GM18951 (cell line): ENCODE data around the gene KLK5.

Source experiments
- POLR2A ChIP-seq: IDR thresholded peaks from 4 replicates; pipeline ENCODE4 v1.6.1; 2011; ENCODE audit warnings: mild to moderate bottlenecking; ENCODE audit not compliant: insufficient read length, insufficient read depth; ENCODE audit errors: extremely low read depth
- in situ Hi-C: fragments of 300-500 bp; cut with MboI; formaldehyde crosslinking; loops from one replicate; pipeline ENCODE4 v1.12.0; 2022; ENCODE audit warnings: low sequenced_read_pairs, mixed read lengths, inconsistent platforms; ENCODE audit not compliant: unreplicated experiment

KLK5 gene

DNA sequence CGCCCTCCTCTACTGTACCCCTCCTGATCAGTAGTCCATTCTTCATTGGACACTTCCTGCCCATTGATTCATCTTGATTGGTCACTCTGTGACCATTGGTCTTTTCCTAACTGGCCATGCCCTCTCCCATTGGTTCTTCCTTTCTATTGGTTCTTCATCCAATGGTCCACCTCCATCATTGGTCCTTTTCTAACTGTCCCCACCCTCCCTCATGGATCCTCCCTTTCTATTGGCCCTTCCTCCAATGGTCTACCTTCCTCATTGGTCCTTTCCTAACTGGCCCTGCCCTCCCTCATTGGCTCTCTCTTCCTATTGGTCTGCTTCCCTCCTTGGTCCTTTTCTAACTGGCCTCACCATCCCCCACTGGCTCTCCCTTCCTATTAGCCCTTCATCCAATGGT is 9.4 kb upstream of the KLK5 start:
- TF ChIP-seq POLR2A = no peak
- in situ Hi-C loops = no loop called here

DNA sequence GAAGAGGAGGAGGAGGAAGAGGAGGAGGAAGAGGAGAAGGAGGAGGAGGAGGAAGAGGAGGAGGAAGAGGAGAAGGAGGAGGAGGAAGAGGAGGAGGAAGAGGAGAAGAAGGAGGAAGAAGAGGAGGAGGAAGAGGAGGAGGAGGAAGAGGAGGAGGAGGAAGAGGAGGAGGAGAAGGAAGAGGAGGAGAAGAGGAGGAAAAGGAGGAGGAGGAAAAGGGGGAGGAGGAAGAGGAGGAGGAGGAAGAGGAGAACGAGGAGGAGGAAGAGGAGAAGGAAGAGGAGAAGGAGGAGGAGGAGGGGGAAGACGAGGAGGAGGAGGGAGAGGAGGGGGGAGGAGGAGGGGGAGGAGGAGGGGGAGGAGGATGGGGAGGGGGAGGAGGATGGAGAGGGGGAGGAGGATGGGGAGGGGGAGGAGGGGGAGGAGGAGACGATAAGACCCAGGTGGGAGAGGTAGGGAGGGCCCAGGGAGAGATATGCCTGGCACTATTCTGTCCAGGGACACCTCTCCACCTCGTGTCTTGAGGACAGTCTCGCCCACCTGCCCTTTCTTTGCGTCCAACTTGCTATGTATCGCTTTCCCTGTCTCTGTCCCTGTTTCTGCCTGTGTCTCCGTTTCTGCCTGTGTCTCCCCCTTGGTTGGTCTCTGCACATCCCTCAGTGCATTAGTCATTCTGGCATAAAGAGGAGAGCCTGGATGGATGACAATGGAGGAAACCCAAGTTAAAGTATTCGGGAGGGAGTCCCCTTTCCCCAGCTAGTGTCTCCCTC is 7.1 kb upstream of the KLK5 start:
- no peak for TF ChIP-seq POLR2A
- in situ Hi-C loops = no loop called here

GRCh38 chr19:50957587-50957986 is 4.7 kb upstream of the KLK5 start:
- in situ Hi-C loops = no loop called here

DNA sequence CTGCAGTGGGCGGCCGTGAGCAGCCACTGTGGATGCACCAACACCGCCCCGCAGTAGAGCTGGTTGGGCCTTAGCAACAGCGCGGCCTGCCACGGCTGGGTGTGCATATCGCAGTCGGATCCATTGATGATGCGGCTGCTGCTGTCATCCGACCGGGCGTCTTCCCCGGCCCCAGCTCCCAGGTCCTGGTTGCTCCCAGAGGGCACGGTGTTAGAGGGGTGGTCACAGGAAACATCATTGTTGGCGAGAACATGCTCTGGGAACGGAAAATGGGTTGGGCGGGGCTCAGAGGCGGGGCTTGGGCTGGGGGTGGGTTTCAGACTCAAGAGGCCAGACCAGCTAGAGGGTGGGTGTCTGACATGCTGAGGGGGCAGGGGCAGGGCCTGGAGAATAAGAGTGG is 3.0 kb downstream of the KLK5 start:
- no peak for TF ChIP-seq POLR2A
- in situ Hi-C loops = no loop called here

More at GRCh38 chr19:50957587-50957986, 4.7 kb upstream of the KLK5 start:
- TF ChIP-seq POLR2A = no peak

DNA sequence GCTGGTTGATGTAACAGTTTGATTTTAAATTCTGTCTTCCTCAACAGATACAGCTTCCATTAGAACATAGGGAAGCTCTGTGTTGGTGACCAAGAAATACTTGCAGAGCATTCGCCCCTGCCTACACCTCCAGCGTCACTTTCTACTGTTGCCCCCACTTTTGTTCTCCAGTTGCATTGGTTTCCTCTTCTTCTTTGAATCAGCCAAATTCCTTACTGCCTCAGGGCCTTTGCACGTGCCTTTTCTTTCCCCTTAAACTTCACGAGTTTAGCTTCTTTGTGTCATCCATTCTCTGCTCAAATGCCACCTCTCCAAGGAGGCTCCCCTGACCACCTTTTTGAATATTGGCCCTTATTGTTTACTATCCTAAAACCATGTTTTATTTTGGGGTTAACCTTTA is 5.7 kb downstream of the KLK5 start:
- no peak for TF ChIP-seq POLR2A
- in situ Hi-C loops = no loop called here

DNA sequence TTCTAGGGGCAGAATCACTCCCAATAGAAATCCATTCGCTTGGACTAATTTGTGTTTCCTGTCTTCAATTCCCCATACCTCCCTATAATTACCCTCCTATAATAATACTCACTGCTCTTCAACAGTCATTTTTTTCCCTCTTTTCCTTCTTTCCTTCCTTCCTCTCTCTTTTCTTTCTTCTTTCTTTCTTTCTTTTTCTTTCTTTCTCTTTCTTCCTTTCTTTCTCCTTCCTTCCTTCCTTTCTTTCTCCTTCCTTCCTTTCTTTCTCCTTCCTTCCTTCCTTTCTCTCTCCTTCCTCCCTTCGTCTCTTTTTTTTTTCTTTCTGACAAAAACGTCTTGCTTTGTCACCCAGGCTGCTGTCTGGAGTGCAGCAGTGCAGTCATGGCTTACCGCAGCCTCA is 8.0 kb downstream of the KLK5 start:
- in situ Hi-C loops = no loop called here
- TF ChIP-seq POLR2A = no peak

DNA sequence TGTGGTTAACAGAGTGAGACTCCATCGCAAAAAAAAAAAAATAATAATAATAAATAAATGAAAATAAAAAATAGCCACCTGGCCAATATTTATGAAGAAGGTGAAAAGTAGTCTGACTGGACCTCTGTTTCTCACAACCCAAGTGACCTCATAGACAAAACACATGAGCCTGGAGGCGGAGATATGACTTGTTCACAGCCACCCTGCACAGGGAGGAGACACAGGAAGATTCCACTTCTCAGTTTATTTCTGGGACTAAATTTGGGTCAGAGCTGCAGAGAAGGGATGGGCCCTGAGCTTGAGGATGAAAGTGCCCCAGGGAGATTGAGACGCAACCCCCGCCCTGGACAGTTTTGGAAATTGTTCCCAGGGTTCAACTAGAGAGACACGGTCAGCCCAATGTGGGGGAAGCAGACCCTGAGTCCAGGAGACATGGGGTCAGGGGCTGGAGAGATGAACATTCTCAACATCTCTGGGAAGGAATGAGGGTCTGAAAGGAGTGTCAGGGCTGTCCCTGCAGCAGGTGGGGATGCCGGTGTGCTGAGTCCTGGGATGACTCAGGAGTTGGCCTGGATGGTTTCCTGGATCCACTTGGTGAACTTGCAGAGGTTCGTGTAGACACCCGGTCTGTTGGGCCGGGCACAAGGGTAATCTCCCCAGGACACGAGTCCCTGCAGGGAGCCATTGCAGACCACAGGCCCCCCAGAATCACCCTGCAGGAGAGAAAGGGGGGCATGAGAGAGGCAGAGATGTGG is 9.6 kb downstream of the KLK5 start:
- in situ Hi-C loops = no loop called here
- TF ChIP-seq POLR2A = no peak

DNA sequence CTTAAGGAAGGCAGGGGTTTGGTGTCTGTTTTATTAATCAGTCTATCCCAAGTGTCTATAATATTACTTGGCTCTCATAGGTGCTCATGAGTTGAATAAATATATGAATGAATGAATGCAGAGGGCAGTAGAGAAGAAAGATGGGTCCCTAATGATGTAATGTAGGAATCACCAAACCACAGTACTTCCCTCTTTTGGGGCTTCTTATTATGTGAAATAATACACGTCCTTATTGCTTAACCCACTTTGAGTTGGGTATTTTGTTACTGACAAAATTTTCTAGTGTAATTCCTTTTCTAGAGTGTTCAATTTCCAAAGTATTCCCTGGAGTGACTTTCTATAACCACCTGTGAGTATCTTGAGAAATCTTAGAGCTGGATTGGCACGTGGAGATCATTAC is 13.2 kb downstream of the KLK5 start:
- TF ChIP-seq POLR2A = no peak
- in situ Hi-C loops = no loop called here

DNA sequence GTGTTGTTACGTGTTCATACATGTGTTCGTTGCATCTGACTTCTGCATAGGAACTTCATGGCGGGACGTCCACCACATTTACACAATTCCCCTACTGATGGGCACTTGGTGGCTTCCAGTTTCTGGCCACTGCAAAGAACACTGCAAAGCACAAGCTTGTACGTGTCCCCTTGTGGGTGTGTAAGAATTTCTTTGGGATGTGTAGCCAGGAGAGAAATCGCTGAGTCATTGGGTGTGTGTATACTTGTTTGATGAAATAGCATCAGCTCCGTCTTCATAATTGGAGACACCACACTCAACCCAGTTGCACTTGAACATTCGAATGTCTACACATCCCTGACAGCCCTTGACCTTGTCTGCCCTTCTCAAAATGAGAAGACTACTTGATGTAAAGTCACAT is 19.2 kb downstream of the KLK5 start:
- TF ChIP-seq POLR2A = no peak
- in situ Hi-C loops = no loop called here

GRCh38 chr19:50932690-50933083 is 20.2 kb downstream of the KLK5 start:
- in situ Hi-C loops = no loop called here

DNA sequence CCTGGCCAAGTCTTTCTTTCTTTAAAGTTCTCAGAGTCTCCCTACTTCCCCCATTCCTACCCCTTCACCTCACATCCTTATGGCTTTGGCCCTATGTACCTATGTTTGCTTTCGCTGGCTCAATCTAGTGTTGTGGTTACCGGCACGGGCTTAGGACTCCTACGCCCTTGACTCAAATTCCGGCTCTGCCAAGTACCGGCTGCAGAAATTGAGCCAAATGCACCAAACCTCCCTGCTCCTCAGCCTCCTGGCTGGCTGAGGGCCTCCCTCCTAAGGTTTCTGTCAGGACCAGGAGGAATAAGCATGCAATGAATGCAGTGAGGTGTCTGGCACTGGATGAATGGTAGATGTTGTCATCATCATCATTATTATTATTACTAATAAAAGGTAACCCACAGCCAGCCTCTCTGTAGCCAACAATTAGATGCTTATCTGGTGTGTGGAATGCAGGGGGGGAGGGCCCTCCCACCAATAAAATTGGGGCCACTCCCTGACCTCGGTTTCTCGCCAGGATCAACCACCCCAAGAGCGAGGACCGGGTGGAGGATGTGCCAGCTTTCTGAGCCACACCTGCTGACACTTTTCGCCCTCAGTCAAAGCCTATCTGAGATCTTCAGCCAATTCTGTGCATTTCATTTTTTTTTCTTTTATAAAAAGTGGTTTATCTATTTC is 20.7 kb downstream of the KLK5 start:
- TF ChIP-seq POLR2A = no peak
- in situ Hi-C loops = no loop called here

More at GRCh38 chr19:50932690-50933083, 20.2 kb downstream of the KLK5 start:
- TF ChIP-seq POLR2A = no peak

- in situ Hi-C loops = no loop called here
- no peak for TF ChIP-seq POLR2A
Observed at GRCh38 chr19:50931023-50931422, 21.8 kb downstream of the KLK5 start.

DNA sequence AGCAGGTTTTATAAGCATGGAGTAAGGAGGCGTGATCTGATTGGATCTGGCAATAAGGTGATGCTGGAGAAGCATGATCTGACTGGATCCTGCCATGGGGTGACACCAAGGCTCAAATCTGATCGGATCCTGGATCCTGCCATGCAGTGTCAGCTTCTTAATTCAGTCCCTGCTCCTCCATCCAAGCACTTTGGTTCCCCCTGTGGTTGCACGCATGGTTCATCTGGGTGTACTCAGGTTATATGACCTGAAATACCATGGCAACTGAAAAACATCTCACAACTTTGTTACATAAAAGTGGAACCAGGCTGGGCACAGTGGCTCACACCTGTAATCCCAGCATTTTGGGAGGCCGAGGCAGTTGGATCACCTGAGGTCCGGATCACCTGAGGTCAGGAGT is 24.0 kb downstream of the KLK5 start:
- in situ Hi-C loops = loop anchor here (10.0 kb wide), 1 partner anchor 134 kb away; the partner anchor contains the start of gene ACP4
- no peak for TF ChIP-seq POLR2A
